ENCODE data around the gene FAM76A. TPM values are rescaled to one million over a fixed set of nuclear protein-coding genes. Genes with fewer than 3 reads are reported as not detected.

FAM76A gene
- total RNA-seq, 1 donor from 2014 or later, result 18.3 TPM

- intact Hi-C loops (cut with DNase I), result no loop called here
- no peak for DNase-seq (ENCODE audit: low spot score)
- ATAC-seq, result no peak
Measured at GRCh38 chr1:27716262-27716895, 9.4 kb upstream of the FAM76A start.

GRCh38 chr1:27719286-27720251 is 6.2 kb upstream of the FAM76A start:
- no peak for ATAC-seq
- intact Hi-C loops (cut with DNase I), result loop anchor here (10.0 kb wide), 1 partner anchor 45 kb away; the partner anchor contains the start of gene IFI6
- DNase-seq (ENCODE audit: low spot score), result no peak

- intact Hi-C loops (cut with DNase I), result loop anchor here (10.0 kb wide), 1 partner anchor 50 kb away; the partner anchor contains the start of gene IFI6
- peak; percentile 67 for DNase-seq (ENCODE audit: low spot score)
- peak; percentile 6 for ATAC-seq
Measured at GRCh38 chr1:27724961-27725373, 794 bp upstream of the FAM76A start.

- intact Hi-C loops (cut with DNase I), result loop anchor here (10.0 kb wide), 1 partner anchor 52 kb away; the partner anchor contains the start of gene IFI6
Measured at GRCh38 chr1:27726173-27727044, 648 bp downstream of the FAM76A start.

GRCh38 chr1:27727126-27727525 is 1.4 kb downstream of the FAM76A start:
- no peak for DNase-seq (ENCODE audit: low spot score)
- no peak for ATAC-seq
- intact Hi-C loops (cut with DNase I), result loop anchor here (10.0 kb wide), 1 partner anchor 52 kb away; the partner anchor contains the start of gene IFI6

More at GRCh38 chr1:27726173-27727044, 648 bp downstream of the FAM76A start:
- no peak for ATAC-seq
- peak; percentile 75 for DNase-seq (ENCODE audit: low spot score)

- intact Hi-C loops (cut with DNase I), result no loop called here
- DNase-seq (ENCODE audit: low spot score) (no peak), ATAC-seq (no peak)
Measured at GRCh38 chr1:27736252-27736651, 10.5 kb downstream of the FAM76A start.

GRCh38 chr1:27741121-27741520 is 15.4 kb downstream of the FAM76A start:
- intact Hi-C loops (cut with DNase I), result no loop called here
- ATAC-seq (no peak), DNase-seq (ENCODE audit: low spot score) (no peak)

- DNase-seq (ENCODE audit: low spot score) (no peak), ATAC-seq (no peak)
- intact Hi-C loops (cut with DNase I), result no loop called here
Measured at GRCh38 chr1:27744556-27744955, 18.8 kb downstream of the FAM76A start.

GRCh38 chr1:27745466-27745865 is 19.7 kb downstream of the FAM76A start:
- DNase-seq (ENCODE audit: low spot score) (no peak), ATAC-seq (no peak)
- intact Hi-C loops (cut with DNase I), result no loop called here

GRCh38 chr1:27752360-27752759 is 26.6 kb downstream of the FAM76A start:
- DNase-seq (ENCODE audit: low spot score), result no peak
- no peak for ATAC-seq
- intact Hi-C loops (cut with DNase I), result no loop called here

- intact Hi-C loops (cut with DNase I), result no loop called here
- DNase-seq (ENCODE audit: low spot score) (no peak), ATAC-seq (peak; percentile 27)
Measured at GRCh38 chr1:27755286-27755685, 29.5 kb downstream of the FAM76A start.

- DNase-seq (ENCODE audit: low spot score) (no peak), ATAC-seq (peak; percentile 60)
- intact Hi-C loops (cut with DNase I), result no loop called here
Measured at GRCh38 chr1:27755865-27756264, 30.1 kb downstream of the FAM76A start.

GRCh38 chr1:27759236-27759635 is 33.5 kb downstream of the FAM76A start:
- intact Hi-C loops (cut with DNase I), result no loop called here
- ATAC-seq, result no peak

GRCh38 chr1:27760426-27760825 is 34.7 kb downstream of the FAM76A start:
- peak; percentile 86 for ATAC-seq
- no peak for DNase-seq (ENCODE audit: low spot score)
- intact Hi-C loops (cut with DNase I), result no loop called here

More at GRCh38 chr1:27759236-27759635, 33.5 kb downstream of the FAM76A start:
- DNase-seq (ENCODE audit: low spot score), result no peak

- intact Hi-C loops (cut with DNase I), result no loop called here
Measured at GRCh38 chr1:27762033-27762432, 36.3 kb downstream of the FAM76A start.

GRCh38 chr1:27763358-27763757 is 37.6 kb downstream of the FAM76A start:
- DNase-seq (ENCODE audit: low spot score) (no peak), ATAC-seq (no peak)
- intact Hi-C loops (cut with DNase I), result no loop called here

More at GRCh38 chr1:27762033-27762432, 36.3 kb downstream of the FAM76A start:
- no peak for DNase-seq (ENCODE audit: low spot score)
- ATAC-seq, result no peak

GRCh38 chr1:27770293-27770830 is 44.6 kb downstream of the FAM76A start:
- intact Hi-C loops (cut with DNase I), result no loop called here
- ATAC-seq, result no peak
- DNase-seq (ENCODE audit: low spot score), result no peak

GRCh38 chr1:27772036-27772931 is 46.5 kb downstream of the FAM76A start:
- no peak for ATAC-seq
- intact Hi-C loops (cut with DNase I), result no loop called here
- no peak for DNase-seq (ENCODE audit: low spot score)

All from sciatic nerve (tissue), 2 donors.